Amygdala (tissue), 56 donors: ENCODE measurements around the gene CD34.
"Not testable (repeated sequence)": the region's sequence is repeated elsewhere in the genome, so short reads cannot be mapped to it uniquely, and the experiment has no call there.

Experiments
- DNase-seq, 56 donors: peaks; one replicate each; lab custom pipeline; 2025; lab: John Stamatoyannopoulos, UW

Gene CD34

DNA sequence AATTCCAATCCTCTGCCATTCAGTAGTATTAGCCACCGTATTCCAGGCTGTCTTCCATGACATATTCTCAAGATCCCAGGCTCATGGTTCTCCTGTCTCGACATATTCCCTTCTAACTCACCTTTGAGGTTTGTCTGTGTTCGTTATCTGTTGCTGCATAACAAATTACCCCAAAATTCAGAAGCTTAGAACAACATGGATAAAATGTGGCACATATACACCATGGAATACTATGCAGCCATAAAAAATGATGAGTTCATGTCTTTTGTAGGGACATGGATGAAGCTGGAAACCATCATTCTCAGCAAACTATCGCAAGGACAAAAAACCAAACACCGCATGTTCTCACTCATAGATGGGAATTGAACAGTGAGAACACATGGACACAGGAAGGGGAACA is 33.0 kb downstream of the CD34 start:
- DNase-seq, result not testable (repeated sequence)

DNA sequence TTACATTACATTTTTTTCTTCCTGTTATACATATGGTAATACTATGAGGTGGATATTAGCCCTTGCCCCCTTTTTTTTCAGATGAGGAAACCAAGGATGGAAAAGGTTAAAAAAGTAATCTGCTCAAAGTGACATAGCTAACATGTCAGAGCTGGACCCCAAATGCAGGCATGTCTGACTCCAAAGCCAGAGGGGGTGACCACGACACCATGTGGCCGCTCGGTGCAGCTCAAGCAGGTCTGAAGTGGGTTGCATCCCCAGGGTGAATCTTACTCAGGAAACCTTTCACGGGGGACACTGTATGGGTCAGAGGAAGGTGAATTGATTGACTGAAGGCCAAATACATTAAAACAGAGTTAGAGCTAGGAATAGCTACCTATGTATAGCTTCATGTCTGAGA is 34.8 kb downstream of the CD34 start:
- DNase-seq, result peak in 1 of 56 donors; percentile 12

DNA sequence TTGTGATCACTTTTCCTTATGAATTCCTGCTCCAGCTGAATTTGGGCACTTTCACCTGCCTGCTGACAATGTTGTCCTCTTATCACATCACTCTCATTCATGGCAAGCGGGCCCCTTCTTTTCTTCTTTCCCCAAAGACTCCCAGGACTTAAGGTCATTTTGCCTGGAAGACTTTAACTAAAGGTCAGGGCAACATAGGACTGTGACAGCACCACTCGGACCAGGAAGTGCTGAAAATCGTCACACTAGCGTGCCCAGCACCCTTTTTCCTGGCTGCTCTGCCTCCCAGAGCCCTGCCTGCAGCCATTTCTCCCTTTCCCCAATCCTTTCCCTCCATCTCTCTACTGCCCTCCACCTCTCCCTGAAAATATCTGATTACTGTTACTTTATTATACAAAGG is 35.4 kb downstream of the CD34 start:
- no peak for DNase-seq

DNA sequence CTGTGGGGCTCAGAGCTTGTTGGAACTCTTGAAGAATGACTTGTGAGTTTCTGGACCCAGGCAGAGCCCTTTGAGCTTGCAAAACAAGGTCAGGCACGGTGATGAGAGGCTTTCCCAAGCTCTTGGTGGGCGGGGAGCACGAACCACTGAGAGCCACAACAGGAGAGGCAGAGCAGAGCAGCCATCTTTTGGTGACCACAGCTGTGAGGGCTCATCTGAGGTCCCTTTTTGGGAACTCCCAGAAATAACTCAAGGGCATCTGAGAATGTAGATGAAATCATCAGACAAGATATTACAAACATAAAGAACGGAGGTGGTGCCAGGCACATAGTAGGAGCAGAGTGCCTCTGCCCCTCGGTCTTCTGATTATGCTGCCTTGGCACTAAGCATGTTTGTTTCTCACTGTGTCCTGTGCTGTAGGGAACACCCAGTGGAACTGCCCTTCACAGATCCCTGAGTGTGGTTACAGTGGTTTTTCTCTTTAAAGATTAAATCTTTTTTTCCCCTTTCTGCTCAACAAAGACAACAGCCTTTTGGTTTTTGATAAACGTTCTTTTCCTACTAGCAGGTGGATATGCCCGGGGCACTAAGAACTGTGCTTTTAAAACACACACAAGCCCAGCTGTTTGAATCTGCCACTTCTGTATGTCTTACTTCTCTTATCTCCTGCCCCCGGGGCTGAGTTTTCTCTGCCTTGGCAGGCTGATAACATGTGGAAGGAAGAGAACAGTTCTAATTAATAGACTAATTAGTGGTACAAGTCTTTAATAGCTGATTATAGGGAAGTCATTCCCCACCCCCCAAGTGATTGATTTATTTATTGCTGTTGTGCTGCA is 37.7 kb downstream of the CD34 start:
- peak in 1 of 56 donors; percentile 10 for DNase-seq

DNA sequence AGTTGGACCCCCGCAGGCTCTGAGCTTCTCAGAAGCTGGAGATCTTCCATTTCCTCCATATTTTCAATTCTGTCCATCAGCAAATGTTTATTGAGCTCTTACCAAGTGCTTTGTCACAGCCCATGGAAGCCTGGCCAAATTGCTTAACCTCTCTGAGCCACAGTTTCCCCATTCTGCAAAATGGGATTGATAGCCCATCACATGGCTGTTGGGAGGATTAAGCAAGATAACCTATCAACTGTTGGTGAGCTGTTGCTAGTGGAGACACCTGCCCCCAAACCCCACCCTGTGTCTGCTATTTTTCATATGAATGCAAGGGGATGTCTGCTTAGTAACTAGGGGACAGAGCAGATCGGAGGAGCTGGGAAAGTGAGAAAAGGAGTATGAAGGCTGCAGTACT is 38.3 kb downstream of the CD34 start:
- no peak for DNase-seq

DNA sequence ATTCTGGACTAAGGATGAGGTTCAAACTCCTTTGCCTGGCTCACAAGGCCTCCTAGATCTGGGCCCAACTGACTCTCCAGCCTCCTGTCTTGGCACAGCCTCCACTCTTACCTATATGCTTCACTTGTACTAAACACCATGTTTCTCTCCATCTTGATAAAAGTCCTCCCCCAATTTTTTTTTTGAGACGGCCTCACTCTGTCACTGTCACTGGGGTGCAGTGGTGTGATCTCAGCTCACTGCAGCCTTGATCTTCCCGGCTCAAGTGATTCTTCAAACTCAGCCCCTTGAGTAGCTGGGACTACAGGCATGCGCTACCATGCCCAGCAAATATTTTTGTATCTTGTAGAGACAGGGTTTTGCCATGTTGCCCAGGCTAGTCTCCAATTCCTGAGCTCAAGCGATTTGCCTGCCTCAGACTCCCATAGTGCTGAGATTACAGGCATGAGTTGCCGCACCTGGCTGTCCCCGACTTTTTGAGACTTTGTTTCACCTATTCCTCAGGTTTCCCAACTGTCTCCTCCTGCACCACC is 39.7 kb downstream of the CD34 start:
- no peak for DNase-seq

DNA sequence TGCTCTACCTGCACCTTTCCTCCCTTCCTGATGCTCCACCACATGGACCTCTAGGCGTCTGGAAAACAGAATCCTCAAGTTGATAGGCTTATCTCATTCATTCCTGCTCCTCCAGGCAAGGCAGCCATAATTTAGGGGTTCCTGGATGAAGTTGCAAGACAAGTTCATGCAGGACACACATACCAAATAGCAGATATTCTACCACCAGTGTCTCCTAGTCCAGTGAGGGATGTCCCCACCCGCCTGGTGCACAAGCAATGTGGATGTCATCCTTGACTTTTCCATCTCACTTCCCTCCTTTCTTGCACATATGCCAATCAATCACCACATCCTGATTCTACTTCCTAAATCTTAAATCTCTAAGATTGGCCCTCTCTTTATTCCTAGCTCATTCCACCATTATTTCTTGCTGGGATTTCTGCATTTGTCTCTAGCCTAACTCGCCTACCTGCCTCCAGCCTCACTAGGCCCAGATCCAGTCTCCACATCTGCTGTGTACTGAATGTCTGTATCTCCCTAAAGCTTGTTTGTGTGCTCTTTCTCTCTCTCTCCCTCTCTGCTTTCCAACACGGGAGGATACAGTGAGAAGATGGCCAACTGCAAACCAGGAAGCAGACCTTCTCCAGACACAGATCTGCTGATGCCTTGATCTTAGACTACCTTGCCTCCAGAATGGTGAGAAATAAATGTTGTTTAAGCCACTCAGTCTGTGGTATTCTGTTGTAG is 40.5 kb downstream of the CD34 start:
- no peak for DNase-seq

DNA sequence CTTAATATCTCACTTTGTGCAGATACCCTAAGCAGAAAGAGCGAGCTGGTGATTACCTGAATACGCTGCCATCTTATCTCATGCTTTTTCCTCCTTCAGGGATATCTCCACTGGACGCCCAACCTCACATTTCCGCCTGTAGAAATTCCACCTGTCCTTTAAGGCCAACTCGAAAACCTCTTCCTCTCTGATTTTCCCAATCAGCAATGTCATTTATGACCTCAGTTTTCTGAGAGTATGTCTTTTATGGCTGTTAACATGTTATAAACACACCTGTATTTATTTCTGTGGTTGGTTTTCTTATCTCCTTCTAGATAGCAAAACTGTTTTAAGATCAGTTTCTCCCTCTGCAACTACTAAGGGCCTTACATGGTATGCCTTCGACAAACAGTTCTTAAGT is 41.1 kb downstream of the CD34 start:
- no peak for DNase-seq

DNA sequence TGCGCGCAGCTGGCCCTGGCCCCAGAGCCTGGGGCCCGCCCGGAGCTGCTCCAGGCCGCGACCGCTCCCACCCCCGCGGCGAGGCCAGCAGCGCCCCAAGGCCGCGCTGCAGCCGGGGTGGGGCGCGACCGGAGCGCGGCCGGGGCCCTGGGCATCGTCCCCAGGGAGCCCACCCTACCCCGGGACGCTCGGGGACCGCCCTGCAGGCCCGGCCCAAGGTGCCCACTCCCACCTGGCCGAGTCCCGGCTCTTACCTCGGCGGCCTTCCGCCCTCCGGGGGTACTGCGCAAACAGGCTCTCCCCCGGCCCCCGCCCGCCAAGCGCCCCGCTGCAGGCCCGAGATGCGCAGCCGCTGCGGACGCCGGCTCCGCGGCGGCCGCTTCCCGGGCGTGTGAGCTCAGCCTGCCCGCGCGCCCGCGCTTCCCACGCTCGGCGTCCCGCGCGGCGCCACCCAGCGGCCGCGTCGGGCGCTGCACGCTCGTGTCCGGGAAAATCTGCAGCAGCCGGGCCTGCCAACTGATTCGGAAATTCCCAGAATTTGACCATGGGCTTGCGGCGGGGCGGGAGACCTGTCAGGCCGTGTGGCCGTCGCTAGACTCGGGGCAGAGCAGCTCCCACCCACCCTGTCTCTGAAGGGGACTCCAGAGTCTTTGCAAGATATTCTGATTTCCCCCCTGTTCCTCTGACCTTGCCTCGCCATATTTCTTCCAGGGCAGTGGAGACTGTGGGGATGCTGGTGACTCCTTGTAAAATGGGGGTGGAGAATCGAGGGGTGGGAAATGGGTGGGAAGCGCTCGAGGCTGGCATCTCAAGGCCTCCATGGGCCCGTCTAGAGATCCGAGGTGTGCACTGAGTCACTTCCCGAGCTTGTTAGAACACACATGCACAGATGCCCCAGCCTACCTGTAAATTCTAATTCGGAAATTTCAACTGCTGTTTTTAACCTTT is 41.9 kb downstream of the CD34 start:
- DNase-seq, result peak in 50 of 56 donors; percentile 23 to 84 (median 66)

DNA sequence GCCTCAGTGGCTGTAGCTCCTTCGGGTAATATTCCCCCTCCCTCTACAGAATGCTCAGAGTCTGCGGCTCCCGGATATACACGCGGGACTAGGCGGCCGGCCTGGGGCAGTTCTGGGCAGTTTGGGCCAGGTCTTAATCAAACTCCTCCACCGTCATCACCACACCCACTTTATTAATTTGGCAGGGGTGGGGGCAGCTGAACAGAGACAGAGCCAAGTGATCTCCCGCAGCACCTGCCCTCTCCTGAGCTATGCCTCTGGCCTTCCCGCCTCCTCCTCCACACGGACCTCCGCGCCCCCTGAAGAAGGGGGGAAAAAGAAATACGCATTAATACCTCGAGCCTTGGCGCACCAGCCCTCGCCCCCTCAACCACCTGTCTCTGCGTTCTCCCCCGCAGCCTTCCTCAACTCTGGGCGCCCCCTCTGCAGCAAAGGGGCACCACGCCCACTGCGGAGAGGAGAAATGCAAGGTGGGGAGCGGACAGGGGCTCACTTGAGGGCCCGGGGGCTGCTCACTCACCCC is 42.6 kb downstream of the CD34 start:
- DNase-seq, result peak in 24 of 56 donors; percentile 15 to 72 (median 44)

DNA sequence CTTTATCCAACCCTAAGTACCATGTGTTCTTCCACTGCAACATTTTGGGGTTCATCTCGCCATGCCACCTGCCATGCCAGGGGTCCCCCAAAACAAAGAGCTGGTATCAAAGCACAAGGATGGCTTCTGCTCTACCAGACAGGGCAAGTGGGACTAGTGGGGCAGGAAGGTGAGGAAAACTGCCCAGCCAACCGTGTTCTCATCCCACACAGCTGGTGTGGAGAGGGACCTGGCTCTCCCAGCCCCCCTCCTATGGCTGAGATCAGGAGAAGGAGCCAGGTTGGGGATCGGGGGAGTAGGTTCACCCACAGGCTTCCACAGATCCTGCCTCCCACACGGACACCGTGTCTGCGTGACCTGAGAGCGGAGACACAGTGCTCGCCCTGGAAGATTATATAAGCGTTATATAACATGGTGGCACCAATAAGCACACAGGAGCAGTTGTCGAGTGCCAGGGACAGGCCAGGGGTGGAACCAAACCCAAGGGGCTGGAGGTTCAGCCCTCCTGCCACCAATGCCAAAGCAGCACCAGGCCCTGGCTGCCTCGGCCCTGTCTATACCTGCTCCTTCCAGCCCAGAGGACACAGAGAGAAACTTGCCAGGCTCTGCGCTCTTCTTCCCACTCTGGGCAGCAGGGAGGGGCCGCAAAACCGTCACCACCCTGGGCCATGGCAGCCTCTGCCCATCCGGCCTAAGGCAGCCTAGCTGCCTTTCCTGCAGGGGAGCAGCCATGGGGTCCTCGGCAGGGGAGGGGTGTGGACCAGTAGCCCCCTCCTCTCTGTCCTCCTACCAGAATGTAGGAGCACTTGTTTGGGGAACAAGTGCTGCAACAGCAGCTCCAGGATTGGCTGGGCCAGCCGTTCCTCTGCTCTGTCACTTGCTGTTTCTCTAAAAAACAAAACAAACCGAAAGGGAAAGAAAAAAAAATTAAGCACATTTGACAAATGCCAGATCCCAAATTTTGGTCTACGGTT is 43.5 kb downstream of the CD34 start:
- DNase-seq, result peak in 20 of 56 donors; percentile 21 to 72 (median 42)

DNA sequence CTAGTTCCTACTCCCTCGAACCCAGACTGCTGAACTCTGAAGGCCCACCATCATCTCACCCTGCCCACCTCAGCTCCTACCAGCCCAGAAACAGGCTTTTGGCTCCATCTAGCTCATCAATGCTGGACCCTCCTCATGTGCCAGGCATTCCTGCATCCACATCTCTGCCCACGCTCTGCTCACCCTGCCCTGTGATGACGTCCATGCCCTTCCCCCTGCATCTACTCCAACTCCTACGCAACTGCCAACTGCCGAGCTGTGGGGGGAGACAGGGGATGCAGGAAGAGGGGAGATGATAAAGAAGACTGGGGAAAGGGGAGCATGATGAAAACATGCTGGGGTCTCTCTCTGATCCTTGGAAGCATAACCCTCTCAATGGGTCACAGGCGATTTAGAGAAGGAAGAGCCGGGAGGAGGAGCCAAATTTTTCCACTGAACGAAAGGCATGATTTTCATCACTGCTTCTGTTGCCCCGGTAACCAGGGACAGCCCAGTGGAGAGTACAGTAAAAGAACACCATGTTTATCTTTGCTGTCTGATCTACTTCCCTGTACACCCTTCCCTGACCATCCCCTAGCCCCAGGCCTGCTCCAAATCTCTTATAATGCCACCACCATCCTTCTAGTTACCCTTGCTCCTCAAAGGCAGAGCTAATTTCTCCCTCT is 44.3 kb downstream of the CD34 start:
- DNase-seq, result peak in 30 of 56 donors; percentile 19 to 74 (median 45)

DNA sequence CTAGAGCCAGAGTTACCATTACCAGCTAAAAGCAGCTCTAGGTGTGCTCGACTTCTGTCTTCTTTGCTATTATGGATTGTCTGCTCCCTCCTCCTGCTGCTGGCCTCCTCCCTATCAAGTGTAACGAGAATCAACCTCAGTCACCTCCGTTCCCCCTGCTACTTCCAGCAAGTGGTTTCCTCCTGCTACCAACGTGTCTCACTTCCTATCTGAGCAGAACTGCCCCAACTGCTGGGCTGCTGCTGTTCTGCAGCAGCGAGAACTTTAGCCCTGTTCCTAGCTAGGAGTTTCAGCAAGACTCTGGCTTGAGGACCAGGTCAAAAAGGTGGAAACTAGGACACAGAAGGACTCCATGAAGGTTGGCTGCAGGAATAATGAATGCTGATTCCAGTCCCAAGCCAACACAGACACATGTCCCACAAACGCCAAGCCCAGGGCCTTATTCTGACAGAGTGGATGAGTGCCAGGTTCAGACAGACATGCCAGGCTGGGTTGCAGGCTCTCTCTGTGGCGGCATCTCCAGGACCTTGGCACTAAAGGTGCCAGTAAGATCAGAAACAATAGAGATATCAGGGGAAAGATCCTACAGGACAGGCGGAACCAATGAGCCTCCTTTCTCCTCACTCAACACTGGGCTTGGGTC is 46.9 kb downstream of the CD34 start:
- peak in 2 of 56 donors; percentile 33 to 37 for DNase-seq

DNA sequence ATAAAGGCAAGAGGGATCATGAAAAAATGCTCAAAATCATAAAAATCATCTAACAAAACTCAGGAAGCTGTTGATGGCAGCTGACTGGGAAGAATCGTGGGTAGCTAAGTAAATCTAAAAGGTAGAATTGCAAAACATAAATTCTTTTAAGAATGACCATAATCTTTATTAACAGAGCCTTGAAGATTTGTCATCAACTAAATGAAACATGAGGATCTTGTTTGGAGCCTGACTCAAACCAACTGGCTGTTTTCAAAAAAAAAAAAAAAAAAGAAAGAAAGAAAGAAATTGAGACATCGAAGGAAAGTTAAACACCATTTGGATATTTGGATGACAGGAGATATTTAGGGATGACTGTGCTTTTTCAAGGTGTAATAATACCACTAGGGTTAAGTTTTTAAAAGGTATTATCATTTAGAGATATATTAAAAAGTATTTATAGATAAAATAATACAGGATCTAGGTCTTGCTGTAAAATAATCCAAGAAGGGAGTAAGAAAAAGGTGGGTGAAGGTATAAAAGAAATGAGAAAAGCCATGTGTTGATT is 48.6 kb downstream of the CD34 start:
- no peak for DNase-seq

DNA sequence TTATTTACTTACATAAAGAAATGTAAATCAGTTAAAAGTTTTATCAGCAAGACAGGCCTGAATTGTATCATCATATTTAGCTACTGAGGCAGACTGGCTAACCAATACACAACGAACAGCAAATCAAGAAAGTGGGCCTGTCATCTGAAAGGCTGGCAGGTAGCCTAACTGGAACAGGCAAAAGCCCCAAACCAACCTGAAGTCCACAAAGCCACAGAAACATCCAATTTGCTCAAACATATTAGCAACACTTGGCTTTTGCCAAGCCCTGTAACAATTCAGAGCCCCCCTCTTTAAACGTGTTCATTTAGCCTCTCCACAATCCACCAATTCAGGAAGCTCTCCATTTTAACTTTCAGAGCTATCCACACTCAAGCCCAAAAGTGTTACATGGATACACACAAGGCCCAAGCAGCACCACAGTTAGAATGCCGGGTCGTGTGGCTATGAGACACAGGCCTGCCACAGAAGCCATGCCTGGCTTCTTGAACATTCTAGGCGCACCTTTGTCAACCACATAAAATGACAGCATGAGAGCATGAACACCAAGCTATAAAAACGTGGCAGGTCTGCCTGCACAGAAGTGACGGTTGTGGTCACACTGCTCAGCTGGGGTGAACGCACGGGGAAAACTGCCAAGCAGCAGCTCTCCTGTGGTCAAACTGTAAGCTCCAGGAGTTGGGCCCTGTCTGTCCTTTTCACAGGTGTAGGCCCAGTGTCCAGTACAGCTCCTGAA is 49.3 kb downstream of the CD34 start:
- peak in 1 of 56 donors; percentile 14 for DNase-seq

DNA sequence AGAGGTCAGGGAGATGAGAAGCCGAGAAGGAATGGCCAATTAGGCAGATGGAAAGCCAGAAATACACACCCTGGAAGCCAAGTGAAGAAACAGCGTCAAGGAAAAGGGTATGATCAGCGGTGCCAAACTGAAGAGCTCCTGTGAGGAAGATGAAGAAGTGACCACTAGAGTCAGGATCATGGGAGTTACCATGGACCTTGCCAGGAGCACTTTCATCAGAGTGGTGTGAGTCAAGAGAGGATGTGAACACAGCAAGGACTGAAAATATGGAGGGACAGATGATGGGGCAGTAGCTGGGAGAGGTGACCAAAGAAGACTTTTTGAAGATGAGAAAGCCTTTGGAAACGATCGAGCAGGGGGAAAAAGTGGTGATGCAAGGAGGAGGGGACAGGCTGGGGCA is 50.4 kb downstream of the CD34 start:
- DNase-seq, result no peak

DNA sequence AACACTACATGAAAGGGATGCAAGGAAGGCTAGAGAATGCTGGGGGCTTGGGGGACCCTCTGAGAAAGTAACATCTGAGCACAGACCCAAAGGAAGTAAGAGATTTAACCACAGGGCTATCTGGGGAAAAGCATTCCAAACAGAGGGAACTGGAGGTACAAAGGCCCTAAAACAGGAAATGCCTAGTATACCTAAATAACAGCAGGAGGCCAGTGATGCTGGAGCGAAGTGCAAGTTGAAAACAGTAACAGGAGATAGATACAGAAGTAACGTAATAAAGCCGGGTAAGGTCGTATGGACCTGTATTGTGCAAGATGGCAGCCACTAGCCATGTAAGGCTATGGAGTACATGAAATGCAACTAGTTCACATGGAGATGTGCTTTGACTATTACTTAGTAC is 52.1 kb downstream of the CD34 start:
- DNase-seq, result no peak
